Neural cell (in vitro differentiated cells): ENCODE results near the gene CEMP1.
"Not testable (repeated sequence)": the region's sequence is repeated elsewhere in the genome, so short reads cannot be mapped to it uniquely, and the experiment has no call there.

Experiments
- EP300 ChIP-seq: fragments of 450-650 bp; conservative IDR thresholded peaks from 2 replicates; pipeline ENCODE4 v1.6.1; 2014; ENCODE audit warnings: antibody characterized with exemption, mild to moderate bottlenecking, moderate library complexity; ENCODE audit not compliant: poor library complexity, severe bottlenecking
- EZH2 ChIP-seq: fragments of 200-600, 300-800 bp; shearing (Covaris generic), sonication (generic); IDR thresholded peaks from 2 replicates; pipeline ENCODE4 v1.6.1; 2014; ENCODE audit warnings: antibody characterized with exemption, low read length, borderline replicate concordance, mild to moderate bottlenecking; ENCODE audit not compliant: insufficient read depth, poor library complexity, severe bottlenecking
- TAF1 ChIP-seq: IDR thresholded peaks from 2 replicates; pipeline ENCODE4 v1.6.1; 2012; ENCODE audit warnings: low read depth
- TF ChIP-seq, protein P1 (sequence below): fragments of 450-650 bp; IDR thresholded peaks from 2 replicates; pipeline ENCODE4 v1.5.1; 2014; ENCODE audit warnings: antibody characterized with exemption, mild to moderate bottlenecking, moderate library complexity; ENCODE audit not compliant: poor library complexity, severe bottlenecking

DNA sequence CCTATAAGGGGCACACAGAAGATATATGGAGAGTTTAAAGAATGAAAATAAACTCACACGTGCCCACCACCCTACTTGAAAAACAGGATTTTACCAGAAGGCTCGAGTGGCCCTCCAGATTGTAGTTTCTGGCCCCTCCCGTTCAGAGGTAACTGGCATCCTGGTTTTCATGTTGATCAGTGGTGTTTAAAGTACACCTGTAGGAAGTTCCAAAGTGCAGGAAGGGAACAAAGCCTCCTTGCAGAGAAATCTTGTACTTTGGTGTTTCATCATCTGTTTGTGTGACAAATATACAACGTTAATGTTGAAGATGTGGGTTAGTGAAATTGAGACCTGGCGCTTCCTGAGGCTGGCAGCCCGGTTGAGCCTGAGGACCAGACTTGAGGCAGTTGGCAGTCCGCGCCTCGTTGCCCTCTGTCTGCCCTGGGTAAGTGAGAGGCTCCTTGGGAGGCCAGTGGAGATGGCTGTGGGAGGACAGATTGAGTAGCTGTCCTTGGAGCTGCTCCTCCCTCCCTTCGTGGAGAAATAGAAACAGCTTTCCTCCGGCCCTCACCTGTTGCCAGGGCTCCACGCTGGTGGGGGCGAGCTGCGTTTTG is 19.2 kb upstream of the CEMP1 start:
- not testable (repeated sequence) for TF ChIP-seq TAF1, EP300, EZH2
- TF ChIP-seq, protein P1, sequence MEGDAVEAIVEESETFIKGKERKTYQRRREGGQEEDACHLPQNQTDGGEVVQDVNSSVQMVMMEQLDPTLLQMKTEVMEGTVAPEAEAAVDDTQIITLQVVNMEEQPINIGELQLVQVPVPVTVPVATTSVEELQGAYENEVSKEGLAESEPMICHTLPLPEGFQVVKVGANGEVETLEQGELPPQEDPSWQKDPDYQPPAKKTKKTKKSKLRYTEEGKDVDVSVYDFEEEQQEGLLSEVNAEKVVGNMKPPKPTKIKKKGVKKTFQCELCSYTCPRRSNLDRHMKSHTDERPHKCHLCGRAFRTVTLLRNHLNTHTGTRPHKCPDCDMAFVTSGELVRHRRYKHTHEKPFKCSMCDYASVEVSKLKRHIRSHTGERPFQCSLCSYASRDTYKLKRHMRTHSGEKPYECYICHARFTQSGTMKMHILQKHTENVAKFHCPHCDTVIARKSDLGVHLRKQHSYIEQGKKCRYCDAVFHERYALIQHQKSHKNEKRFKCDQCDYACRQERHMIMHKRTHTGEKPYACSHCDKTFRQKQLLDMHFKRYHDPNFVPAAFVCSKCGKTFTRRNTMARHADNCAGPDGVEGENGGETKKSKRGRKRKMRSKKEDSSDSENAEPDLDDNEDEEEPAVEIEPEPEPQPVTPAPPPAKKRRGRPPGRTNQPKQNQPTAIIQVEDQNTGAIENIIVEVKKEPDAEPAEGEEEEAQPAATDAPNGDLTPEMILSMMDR, result not testable (repeated sequence)
